Activated CD4-positive, alpha-beta T cell treated with anti-CD3 and anti-CD28 coated beads, Interleukin-2, Interleukin-4, amounts not matched to agents 100 ng/mL and 50 ng/mL, durations not matched to agents 16 hours and 8 hours (primary cell): Measurements from ENCODE around the gene SRP72.

Experiments used
- DNase-seq: peaks from one replicate; pipeline ENCODE4 v3.0.0-alpha.2; 2020; ENCODE audit warnings: low spot score

SRP72 gene

DNA sequence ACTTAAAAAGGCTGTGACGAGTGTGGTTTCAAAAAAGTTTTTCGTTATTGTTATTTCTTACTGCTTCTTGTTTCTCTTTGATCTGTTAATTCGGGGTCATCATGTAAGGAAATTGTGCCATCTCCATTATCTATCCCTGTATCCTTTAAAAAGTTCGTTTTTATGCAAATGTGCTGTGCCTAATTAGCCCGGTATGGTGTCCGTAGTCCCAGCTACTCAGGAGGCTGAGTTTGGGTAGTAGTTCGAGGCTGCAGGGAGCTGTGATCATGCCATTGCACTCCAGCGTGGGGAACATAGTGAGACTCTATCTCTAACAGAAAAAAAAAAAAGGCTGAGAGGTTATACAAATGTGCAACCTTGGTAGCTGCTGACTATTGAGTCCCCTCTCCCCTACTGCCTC, 83.2 kb downstream of the SRP72 start:
- no peak for DNase-seq

DNA sequence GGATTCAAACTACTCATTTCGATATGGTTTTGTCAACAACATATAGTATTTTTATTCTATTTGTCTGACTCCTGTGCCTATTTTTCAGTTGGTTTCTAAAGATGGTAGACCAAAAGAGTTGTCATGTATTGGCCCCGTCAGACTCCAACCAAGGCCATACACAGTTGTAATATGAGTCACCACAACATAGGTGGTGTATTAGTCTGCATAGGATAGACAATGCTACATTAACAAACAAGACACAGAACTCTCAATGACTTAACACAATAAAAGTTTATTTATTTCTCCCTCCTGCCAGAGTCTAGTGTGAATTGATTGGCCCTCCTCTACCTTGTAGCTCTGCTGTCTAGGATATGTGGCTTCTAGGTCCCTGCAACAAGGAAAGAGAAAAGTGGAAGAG, 84.1 kb downstream of the SRP72 start:
- DNase-seq: no peak

GRCh38 chr4:56552273-56552672, 84.9 kb downstream of the SRP72 start:
- DNase-seq: no peak
